Measurements from ENCODE around the gene PFN3.

The PFN3 gene

DNA sequence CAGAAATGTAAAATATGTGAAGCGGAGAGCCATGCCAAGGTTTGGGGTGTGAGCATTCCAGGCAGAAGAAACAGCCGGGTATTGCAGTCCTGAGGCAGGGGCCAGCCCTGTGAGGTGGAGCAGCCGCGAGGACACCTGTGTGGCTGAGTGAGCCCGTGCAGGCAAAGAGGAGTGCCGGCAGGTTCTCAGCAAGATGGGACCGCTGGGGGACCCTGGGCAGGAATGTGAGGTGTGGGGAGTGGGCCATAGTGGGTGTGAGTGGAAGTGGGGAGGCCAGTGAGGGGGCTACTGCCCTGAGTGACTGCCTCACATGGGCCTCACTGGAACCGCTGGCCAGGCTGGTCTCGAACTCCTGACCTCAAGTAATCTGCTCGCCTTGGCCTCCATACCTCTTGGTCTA lies 38.0 kb upstream of the PFN3 start:
- no peak for DNase-seq (ENCODE audit: low read depth in 2 of 2, low spot score in 1 of 2)

- DNase-seq (ENCODE audit: low read depth in 2 of 2, low spot score in 1 of 2): no peak
Measured at GRCh38 chr5:177437623-177438022, 37.2 kb upstream of the PFN3 start.

GRCh38 chr5:177435847-177436536 lies 35.5 kb upstream of the PFN3 start:
- no peak for DNase-seq (ENCODE audit: low read depth in 2 of 2, low spot score in 1 of 2)

GRCh38 chr5:177434942-177435738 lies 34.7 kb upstream of the PFN3 start:
- no peak for DNase-seq (ENCODE audit: low read depth in 2 of 2, low spot score in 1 of 2)

DNA sequence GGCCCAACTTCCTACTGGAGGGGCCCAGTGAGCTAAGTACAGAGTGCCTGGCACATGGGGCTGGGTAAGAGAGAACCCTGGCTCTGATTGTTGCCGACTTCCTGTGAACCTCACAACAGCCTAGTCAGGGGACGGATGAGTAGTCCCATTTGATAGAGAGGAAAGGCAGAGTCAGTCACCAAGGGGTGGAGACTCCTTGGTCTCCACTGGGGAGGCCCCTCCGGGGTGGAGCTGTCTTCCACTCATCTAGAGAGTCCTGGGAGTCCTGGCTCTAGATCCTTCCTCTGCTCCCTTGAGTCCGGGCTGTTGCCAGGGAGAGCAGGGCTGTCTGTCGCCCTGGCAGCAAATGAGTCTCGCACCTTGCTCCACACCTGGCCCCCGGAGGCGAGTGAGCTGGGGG lies 34.0 kb upstream of the PFN3 start:
- no peak for DNase-seq (ENCODE audit: low read depth in 2 of 2, low spot score in 1 of 2)

- DNase-seq (ENCODE audit: low read depth in 2 of 2, low spot score in 1 of 2): no peak
Measured at GRCh38 chr5:177433658-177434217, 33.3 kb upstream of the PFN3 start.

DNA sequence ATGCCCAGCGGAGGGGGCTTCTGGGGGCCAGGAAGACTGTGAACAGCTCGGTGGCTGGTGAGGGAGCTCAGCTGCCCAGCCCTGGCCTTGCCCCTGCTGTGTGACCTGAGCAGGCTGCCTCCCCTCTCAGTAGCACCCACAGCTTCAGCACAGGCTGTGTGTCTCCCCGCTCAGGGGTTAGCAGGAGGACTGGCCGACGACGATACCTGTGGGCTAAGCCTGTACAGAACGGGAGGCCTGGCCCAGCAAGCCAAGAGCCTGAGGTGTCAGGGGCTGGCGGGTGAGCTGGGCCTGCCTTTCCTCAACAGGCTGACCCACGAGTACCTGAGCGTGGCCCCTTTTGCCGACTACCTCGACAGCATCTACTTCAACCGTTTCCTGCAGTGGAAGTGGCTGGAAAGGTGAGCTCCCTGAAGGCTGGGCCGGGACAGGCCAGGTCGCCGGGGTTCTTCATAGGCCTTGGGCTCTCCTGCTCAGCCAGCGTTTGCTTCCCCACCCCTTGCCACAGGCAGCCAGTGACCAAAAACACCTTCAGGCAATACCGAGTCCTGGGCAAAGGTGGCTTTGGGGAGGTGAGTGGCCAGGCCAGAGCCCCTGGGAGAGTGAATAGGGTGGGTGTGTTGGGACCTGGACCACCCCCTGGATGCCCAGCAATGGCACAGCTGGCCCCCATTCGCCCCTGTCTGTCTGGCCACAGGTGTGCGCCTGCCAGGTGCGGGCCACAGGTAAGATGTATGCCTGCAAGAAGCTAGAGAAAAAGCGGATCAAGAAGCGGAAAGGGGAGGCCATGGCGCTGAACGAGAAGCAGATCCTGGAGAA lies 32.6 kb upstream of the PFN3 start:
- no peak for DNase-seq (ENCODE audit: low read depth in 2 of 2, low spot score in 1 of 2)

GRCh38 chr5:177432143-177432838 lies 31.8 kb upstream of the PFN3 start:
- DNase-seq (ENCODE audit: low read depth in 2 of 2, low spot score in 1 of 2): no peak

DNA sequence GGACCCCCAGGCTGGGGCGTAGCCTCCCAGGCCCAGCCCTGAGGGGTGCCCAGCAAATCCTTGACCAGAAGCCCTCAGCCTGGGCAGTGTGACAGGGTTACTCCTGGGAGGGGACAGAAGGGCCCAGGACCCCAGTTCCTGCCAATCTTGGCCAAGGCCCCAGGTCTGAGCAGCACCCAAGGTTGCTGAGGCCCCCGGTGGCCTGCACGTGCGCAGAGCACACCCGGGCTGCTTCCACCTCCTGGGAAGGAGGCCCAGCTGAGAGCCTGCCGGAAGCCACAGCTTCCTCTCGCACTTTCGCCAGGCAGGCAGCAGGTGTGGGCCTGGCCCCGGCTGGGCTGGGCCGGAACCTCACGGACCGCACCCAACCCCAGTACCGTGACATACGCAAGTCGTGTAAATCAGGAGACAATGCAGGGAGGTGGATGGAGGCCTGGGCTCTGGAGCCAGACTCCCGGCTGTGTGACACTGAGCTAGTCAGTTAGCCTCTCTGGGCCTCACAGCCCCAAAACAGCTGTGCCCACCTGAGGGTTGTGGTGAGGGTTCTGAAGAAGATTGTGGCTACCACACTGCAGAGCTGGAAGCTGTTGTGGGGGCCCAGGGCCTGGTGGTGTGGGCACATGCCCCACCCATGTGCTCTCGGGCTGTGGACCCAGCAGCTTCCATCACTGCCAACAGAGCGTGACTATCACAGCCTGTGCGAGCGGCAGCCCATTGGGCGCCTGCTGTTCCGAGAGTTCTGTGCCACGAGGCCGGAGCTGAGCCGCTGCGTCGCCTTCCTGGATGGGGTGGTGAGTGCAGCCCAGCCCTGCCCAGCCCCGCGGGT lies 31.1 kb upstream of the PFN3 start:
- DNase-seq (ENCODE audit: low read depth in 2 of 2, low spot score in 1 of 2): peak in 1 of 2 donors; percentile 52

DNA sequence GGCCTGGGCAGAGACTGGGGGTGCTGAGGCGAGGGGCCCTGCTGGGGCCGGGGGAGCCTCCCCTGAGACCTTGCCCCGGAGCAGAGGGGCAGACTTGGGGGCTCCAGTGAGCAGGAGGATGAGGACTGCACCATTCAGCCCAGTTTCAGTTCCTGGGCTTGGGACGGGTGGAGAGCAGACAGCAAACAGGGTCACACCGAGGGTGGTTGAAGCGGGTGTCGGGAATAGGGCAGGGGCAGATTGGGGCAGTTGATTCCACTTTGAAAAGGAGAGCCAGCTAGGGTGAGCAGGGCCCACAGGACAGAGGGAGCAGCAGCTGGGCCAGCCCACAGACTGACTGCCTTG lies 30.5 kb upstream of the PFN3 start:
- DNase-seq (ENCODE audit: low read depth in 2 of 2, low spot score in 1 of 2): no peak

- DNase-seq (ENCODE audit: low read depth in 2 of 2, low spot score in 1 of 2): no peak
Measured at GRCh38 chr5:177430140-177430951, 29.9 kb upstream of the PFN3 start.

DNA sequence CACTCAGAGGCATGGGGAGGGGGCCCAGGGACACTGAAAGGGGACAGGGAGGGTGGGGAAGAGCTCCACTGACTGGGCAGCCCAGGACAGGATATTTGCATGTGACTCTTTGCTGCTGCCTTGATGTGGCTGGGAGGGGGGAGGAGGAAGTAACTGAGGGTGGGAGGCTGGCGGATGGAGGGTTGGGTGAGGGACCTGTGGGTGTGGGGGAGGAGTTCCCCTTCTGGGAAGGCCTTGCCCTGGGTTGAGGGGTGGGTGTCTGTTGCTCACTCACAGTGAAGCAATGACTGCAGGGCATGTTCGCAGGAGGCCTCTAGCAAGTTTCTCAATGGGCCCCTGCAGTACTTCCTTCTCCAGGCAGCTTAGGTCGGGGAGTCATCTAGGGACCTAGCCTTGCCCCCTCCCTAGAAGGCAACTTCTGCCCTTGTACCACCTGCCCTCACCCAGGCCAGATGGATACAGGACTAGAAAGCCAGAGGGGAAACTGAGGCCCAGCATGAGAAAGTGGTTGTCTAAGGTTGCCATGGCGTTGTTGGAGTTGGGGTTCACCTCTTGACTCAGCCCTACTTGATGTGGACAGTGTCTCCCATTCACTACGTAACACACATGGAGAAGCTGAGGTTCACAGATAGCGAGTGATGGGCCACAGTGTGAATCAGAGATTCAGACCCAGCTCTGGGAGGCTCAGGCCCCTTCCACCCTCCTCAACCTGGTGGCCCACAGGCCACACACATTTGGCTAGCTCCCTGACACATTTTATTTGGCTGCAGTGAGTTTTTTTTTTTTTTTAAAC lies 29.0 kb upstream of the PFN3 start:
- DNase-seq (ENCODE audit: low read depth in 2 of 2, low spot score in 1 of 2): peak; percentile 56 to 61

DNA sequence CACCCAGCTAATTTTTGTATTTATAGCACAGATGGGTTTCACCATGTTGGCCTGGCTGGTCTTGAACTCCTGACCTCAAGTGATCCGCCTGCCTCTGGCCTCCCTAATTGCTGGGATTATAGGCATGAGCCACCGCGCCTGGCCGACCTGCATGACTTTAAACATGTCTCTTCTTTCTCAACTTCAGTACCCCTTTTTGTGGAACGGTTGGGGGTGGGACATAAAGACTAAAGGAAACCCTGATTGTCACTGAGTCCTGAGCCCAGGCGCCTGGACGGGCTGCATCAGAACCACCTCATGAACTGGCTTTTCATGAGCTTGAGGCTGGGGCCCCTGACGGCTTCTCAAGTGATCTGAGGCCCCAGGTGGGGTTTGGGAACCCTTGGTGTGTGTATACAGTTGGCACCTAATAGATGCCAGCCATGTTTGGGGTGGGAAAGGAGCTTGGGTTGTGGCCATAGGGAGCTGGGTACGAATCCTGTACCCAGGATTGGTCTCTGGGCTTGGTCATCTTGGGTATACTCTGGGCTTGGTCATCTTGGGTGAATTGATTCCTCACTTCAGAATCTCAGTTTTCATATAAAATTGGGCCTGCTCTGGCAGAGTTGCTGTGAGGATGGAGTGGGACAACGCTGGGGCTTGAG lies 28.2 kb upstream of the PFN3 start:
- DNase-seq (ENCODE audit: low read depth in 2 of 2, low spot score in 1 of 2): no peak

DNA sequence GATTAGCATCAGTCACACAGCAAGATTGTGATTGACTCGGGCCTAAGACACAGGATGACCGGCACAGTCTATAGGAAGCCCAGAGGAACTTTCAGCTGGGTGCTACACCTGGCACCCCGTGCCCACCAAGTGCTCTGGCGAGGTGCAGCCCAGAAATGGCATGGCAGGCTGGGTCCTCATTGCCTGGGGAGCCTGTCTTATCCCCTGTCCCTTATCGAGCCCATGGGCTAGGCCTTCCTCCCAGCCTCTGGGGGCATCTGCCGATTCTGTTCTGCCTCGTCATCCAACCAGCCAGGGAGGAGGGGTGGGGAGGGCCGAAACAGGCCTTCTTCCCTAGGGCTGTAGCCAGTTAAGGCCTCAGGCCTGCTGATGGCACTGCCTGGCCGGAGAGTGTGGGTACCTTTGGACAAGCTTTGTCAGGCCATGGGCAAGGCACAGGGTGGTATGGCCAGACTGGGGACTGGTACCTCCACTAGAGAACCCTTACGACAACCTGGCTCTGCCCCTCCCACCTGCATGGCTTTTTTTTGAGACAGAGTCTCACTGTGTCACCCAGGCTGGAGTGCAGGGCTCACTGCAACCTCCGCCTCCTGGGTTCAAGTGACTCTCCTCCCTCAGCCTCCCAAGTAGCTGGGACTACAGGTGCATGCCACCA lies 27.6 kb upstream of the PFN3 start:
- no peak for DNase-seq (ENCODE audit: low read depth in 2 of 2, low spot score in 1 of 2)

GRCh38 chr5:177427211-177427822 lies 26.9 kb upstream of the PFN3 start:
- no peak for DNase-seq (ENCODE audit: low read depth in 2 of 2, low spot score in 1 of 2)

GRCh38 chr5:177426566-177427210 lies 26.2 kb upstream of the PFN3 start, which contains the start of gene GRK6:
Gene GRK6, plus strand, starts transcription at chr5:177426676. Its CDS starts 170 bp downstream, at chr5:177426846.
- peak in 1 of 2 donors; percentile 38 for DNase-seq (ENCODE audit: low read depth in 2 of 2, low spot score in 1 of 2)

Data from stimulated activated CD8-positive, alpha-beta memory T cell treated with anti-CD3 and anti-CD28 coated beads, Interleukin-4, amount 100 ng/mL, for 1 hour (primary cell).